Uterus (tissue), 2 donors: ENCODE measurements around the gene PTPRG.

Experiments used
- CTCF ChIP-seq, 4 experiments: fragments of 200-600 bp in 2 of 4; fragments of 450-650 bp in 2 of 4; sonication (generic) in 2 of 4; IDR thresholded peaks; one replicate each; pipeline ENCODE4 v1.5.1; 2016 to 2019; ENCODE audit warnings: antibody characterized with exemption in 4 of 4, mild to moderate bottlenecking in 2 of 4, moderate library complexity in 1 of 4
- POLR2A ChIP-seq, 2 donors: fragments of 450-650 bp; IDR thresholded peaks; one replicate each; pipeline ENCODE4 v1.6.1; 2016; ENCODE audit warnings: antibody characterized with exemption in 2 of 2, mild to moderate bottlenecking in 1 of 2, moderate library complexity in 1 of 2

- TF ChIP-seq CTCF (IDR thresholded peaks at IDR 0.05): no peak
- no peak for TF ChIP-seq POLR2A (IDR thresholded peaks at IDR 0.05)
Measured at GRCh38 chr3:62209101-62209500, 647.7 kb downstream of the PTPRG start.
